Measurements from ENCODE around the gene ANGEL1.
A peak's percentile ranks its signal among the peaks of the same experiment; 100 is the strongest.

Gene ANGEL1

GRCh38 chr14:76811561-76811960, 1.1 kb downstream of the ANGEL1 start:
- Histone ChIP-seq H3K36me3 (ENCODE audit: control insufficient read depth, insufficient read depth, low read length) (no peaks in the 10 kb centered on the region), H3K27me3 (ENCODE audit: control insufficient read depth, insufficient read depth, low read length) (no peaks in the 10 kb centered on the region)

GRCh38 chr14:76810953-76811400, 1.7 kb downstream of the ANGEL1 start:
- no peaks in the 10 kb centered on the region for H3K9me3 ChIP-seq (ENCODE audit: control insufficient read depth, low read length)
- peak overlapping the region; percentile 23 for H3K4me3 ChIP-seq (ENCODE audit: low read length)
- no peaks in the 10 kb centered on the region for H3K27me3 ChIP-seq (ENCODE audit: control insufficient read depth, insufficient read depth, low read length)
- H3K9ac ChIP-seq (ENCODE audit: low read length), result peak overlapping the region; percentile 43
- peaks cover 9% of the 10 kb centered on the region for H3K4me1 ChIP-seq (ENCODE audit: control insufficient read depth, insufficient read depth, low read length)
- no peaks in the 10 kb centered on the region for H3K36me3 ChIP-seq (ENCODE audit: control insufficient read depth, insufficient read depth, low read length)

More at GRCh38 chr14:76811561-76811960, 1.1 kb downstream of the ANGEL1 start:
- Histone ChIP-seq H3K9me3 (ENCODE audit: control insufficient read depth, low read length) (no peaks in the 10 kb centered on the region), H3K9ac (ENCODE audit: low read length) (peak overlapping the region; percentile 82), H3K4me3 (ENCODE audit: low read length) (peak overlapping the region; percentile 23), H3K4me1 (ENCODE audit: control insufficient read depth, insufficient read depth, low read length) (peaks cover 9% of the 10 kb centered on the region)

- Histone ChIP-seq H3K9me3 (ENCODE audit: control insufficient read depth, low read length) (no peaks in the 10 kb centered on the region), H3K9ac (ENCODE audit: low read length) (peak overlapping the region; percentile 43), H3K27me3 (ENCODE audit: control insufficient read depth, insufficient read depth, low read length) (no peaks in the 10 kb centered on the region), H3K4me1 (ENCODE audit: control insufficient read depth, insufficient read depth, low read length) (peaks cover 9% of the 10 kb centered on the region), H3K36me3 (ENCODE audit: control insufficient read depth, insufficient read depth, low read length) (no peaks in the 10 kb centered on the region), H3K4me3 (ENCODE audit: low read length) (peak overlapping the region; percentile 23)
Measured at GRCh38 chr14:76810525-76810924, 2.2 kb downstream of the ANGEL1 start.

GRCh38 chr14:76808990-76809389, 3.7 kb downstream of the ANGEL1 start:
- peaks cover 9% of the 10 kb centered on the region for H3K4me1 ChIP-seq (ENCODE audit: control insufficient read depth, insufficient read depth, low read length)
- H3K36me3 ChIP-seq (ENCODE audit: control insufficient read depth, insufficient read depth, low read length), result no peaks in the 10 kb centered on the region
- H3K9ac ChIP-seq (ENCODE audit: low read length), result no peak overlapping the region
- H3K27me3 ChIP-seq (ENCODE audit: control insufficient read depth, insufficient read depth, low read length), result no peaks in the 10 kb centered on the region
- H3K4me3 ChIP-seq (ENCODE audit: low read length), result no peak overlapping the region
- no peaks in the 10 kb centered on the region for H3K9me3 ChIP-seq (ENCODE audit: control insufficient read depth, low read length)

- Histone ChIP-seq H3K9ac (ENCODE audit: low read length) (no peak overlapping the region), H3K9me3 (ENCODE audit: control insufficient read depth, low read length) (no peaks in the 10 kb centered on the region), H3K36me3 (ENCODE audit: control insufficient read depth, insufficient read depth, low read length) (no peaks in the 10 kb centered on the region), H3K4me3 (ENCODE audit: low read length) (no peak overlapping the region), H3K27me3 (ENCODE audit: control insufficient read depth, insufficient read depth, low read length) (no peaks in the 10 kb centered on the region), H3K4me1 (ENCODE audit: control insufficient read depth, insufficient read depth, low read length) (peaks cover 4% of the 10 kb centered on the region)
Measured at GRCh38 chr14:76808011-76808410, 4.7 kb downstream of the ANGEL1 start.

- Histone ChIP-seq H3K4me1 (ENCODE audit: control insufficient read depth, insufficient read depth, low read length) (no peaks in the 10 kb centered on the region), H3K27me3 (ENCODE audit: control insufficient read depth, insufficient read depth, low read length) (no peaks in the 10 kb centered on the region), H3K36me3 (ENCODE audit: control insufficient read depth, insufficient read depth, low read length) (no peaks in the 10 kb centered on the region), H3K4me3 (ENCODE audit: low read length) (no peak overlapping the region), H3K9me3 (ENCODE audit: control insufficient read depth, low read length) (no peaks in the 10 kb centered on the region), H3K9ac (ENCODE audit: low read length) (no peak overlapping the region)
Measured at GRCh38 chr14:76806446-76806845, 6.2 kb downstream of the ANGEL1 start.

- no peaks in the 10 kb centered on the region for H3K9me3 ChIP-seq (ENCODE audit: control insufficient read depth, low read length)
- no peak overlapping the region for H3K4me3 ChIP-seq (ENCODE audit: low read length)
- no peaks in the 10 kb centered on the region for H3K36me3 ChIP-seq (ENCODE audit: control insufficient read depth, insufficient read depth, low read length)
- no peak overlapping the region for H3K9ac ChIP-seq (ENCODE audit: low read length)
- no peaks in the 10 kb centered on the region for H3K4me1 ChIP-seq (ENCODE audit: control insufficient read depth, insufficient read depth, low read length)
- H3K27me3 ChIP-seq (ENCODE audit: control insufficient read depth, insufficient read depth, low read length), result no peaks in the 10 kb centered on the region
Measured at GRCh38 chr14:76793956-76794355, 18.7 kb downstream of the ANGEL1 start.

- no peaks in the 10 kb centered on the region for H3K36me3 ChIP-seq (ENCODE audit: control insufficient read depth, insufficient read depth, low read length)
Measured at GRCh38 chr14:76793324-76793723, 19.4 kb downstream of the ANGEL1 start.

GRCh38 chr14:76792422-76792821, 20.3 kb downstream of the ANGEL1 start:
- no peak overlapping the region for H3K4me3 ChIP-seq (ENCODE audit: low read length)
- no peaks in the 10 kb centered on the region for H3K9me3 ChIP-seq (ENCODE audit: control insufficient read depth, low read length)
- no peaks in the 10 kb centered on the region for H3K36me3 ChIP-seq (ENCODE audit: control insufficient read depth, insufficient read depth, low read length)
- H3K4me1 ChIP-seq (ENCODE audit: control insufficient read depth, insufficient read depth, low read length), result no peaks in the 10 kb centered on the region
- H3K27me3 ChIP-seq (ENCODE audit: control insufficient read depth, insufficient read depth, low read length), result no peaks in the 10 kb centered on the region
- no peak overlapping the region for H3K9ac ChIP-seq (ENCODE audit: low read length)

More at GRCh38 chr14:76793324-76793723, 19.4 kb downstream of the ANGEL1 start:
- H3K4me1 ChIP-seq (ENCODE audit: control insufficient read depth, insufficient read depth, low read length), result no peaks in the 10 kb centered on the region
- H3K27me3 ChIP-seq (ENCODE audit: control insufficient read depth, insufficient read depth, low read length), result no peaks in the 10 kb centered on the region
- H3K9me3 ChIP-seq (ENCODE audit: control insufficient read depth, low read length), result no peaks in the 10 kb centered on the region
- H3K9ac ChIP-seq (ENCODE audit: low read length), result no peak overlapping the region
- no peak overlapping the region for H3K4me3 ChIP-seq (ENCODE audit: low read length)

GRCh38 chr14:76786601-76787000, 26.1 kb downstream of the ANGEL1 start:
- H3K4me1 ChIP-seq (ENCODE audit: control insufficient read depth, insufficient read depth, low read length), result no peaks in the 10 kb centered on the region

GRCh38 chr14:76784881-76785280, 27.8 kb downstream of the ANGEL1 start:
- H3K4me3 ChIP-seq (ENCODE audit: low read length), result no peak overlapping the region
- H3K9ac ChIP-seq (ENCODE audit: low read length), result no peak overlapping the region
- no peaks in the 10 kb centered on the region for H3K9me3 ChIP-seq (ENCODE audit: control insufficient read depth, low read length)
- no peaks in the 10 kb centered on the region for H3K27me3 ChIP-seq (ENCODE audit: control insufficient read depth, insufficient read depth, low read length)
- H3K4me1 ChIP-seq (ENCODE audit: control insufficient read depth, insufficient read depth, low read length), result no peaks in the 10 kb centered on the region
- H3K36me3 ChIP-seq (ENCODE audit: control insufficient read depth, insufficient read depth, low read length), result peaks cover 7% of the 10 kb centered on the region

More at GRCh38 chr14:76786601-76787000, 26.1 kb downstream of the ANGEL1 start:
- Histone ChIP-seq H3K4me3 (ENCODE audit: low read length) (no peak overlapping the region), H3K27me3 (ENCODE audit: control insufficient read depth, insufficient read depth, low read length) (no peaks in the 10 kb centered on the region), H3K9me3 (ENCODE audit: control insufficient read depth, low read length) (no peaks in the 10 kb centered on the region), H3K9ac (ENCODE audit: low read length) (no peak overlapping the region), H3K36me3 (ENCODE audit: control insufficient read depth, insufficient read depth, low read length) (peaks cover 7% of the 10 kb centered on the region)

GRCh38 chr14:76784266-76784874, 28.3 kb downstream of the ANGEL1 start:
- no peaks in the 10 kb centered on the region for H3K27me3 ChIP-seq (ENCODE audit: control insufficient read depth, insufficient read depth, low read length)
- H3K9me3 ChIP-seq (ENCODE audit: control insufficient read depth, low read length), result no peaks in the 10 kb centered on the region
- H3K9ac ChIP-seq (ENCODE audit: low read length), result no peak overlapping the region
- peaks cover 7% of the 10 kb centered on the region for H3K36me3 ChIP-seq (ENCODE audit: control insufficient read depth, insufficient read depth, low read length)
- H3K4me1 ChIP-seq (ENCODE audit: control insufficient read depth, insufficient read depth, low read length), result no peaks in the 10 kb centered on the region
- H3K4me3 ChIP-seq (ENCODE audit: low read length), result no peak overlapping the region
